WTC11 (cell line): ENCODE measurements around the gene FRMD4A.

ENCODE experiments used
- ATF1 ChIP-seq: sonication (generic); formaldehyde crosslinking; IDR thresholded peaks from 2 replicates; pipeline ENCODE4 v1.8.1; 2023; ENCODE audit warnings: mild to moderate bottlenecking, moderate library complexity, missing genetic modification reagents
- CTCF ChIP-seq: fragments of 200-600 bp; IDR thresholded peaks from 2 replicates; pipeline ENCODE4 v1.8.0; 2022; ENCODE audit warnings: antibody characterized with exemption
- E2F4 ChIP-seq: sonication (generic); formaldehyde crosslinking; IDR thresholded peaks from 2 replicates; pipeline ENCODE4 v1.8.1; 2022; ENCODE audit warnings: low read depth, mild to moderate bottlenecking, moderate library complexity, missing genetic modification reagents, borderline replicate concordance
- E2F5 ChIP-seq: sonication (generic); formaldehyde crosslinking; IDR thresholded peaks from 2 replicates; pipeline ENCODE4 v1.8.1; 2022; ENCODE audit warnings: mild to moderate bottlenecking, moderate library complexity, missing genetic modification reagents
- HMGXB4 ChIP-seq: sonication (generic); formaldehyde crosslinking; IDR thresholded peaks from 2 replicates; pipeline ENCODE4 v1.8.1; 2023; ENCODE audit warnings: mild to moderate bottlenecking, moderate library complexity, missing genetic modification reagents
- JUN ChIP-seq: sonication (generic); formaldehyde crosslinking; IDR thresholded peaks from 2 replicates; pipeline ENCODE4 v1.8.0; 2023; ENCODE audit warnings: mild to moderate bottlenecking, missing genetic modification reagents
- MAX ChIP-seq: sonication (generic); formaldehyde crosslinking; IDR thresholded peaks from 2 replicates; pipeline ENCODE4 v1.8.0; 2022; ENCODE audit warnings: mild to moderate bottlenecking, missing genetic modification reagents
- NFE2L1 ChIP-seq: sonication (generic); formaldehyde crosslinking; IDR thresholded peaks from 2 replicates; pipeline ENCODE4 v1.8.1; 2023; ENCODE audit warnings: missing genetic modification reagents
- NR2C2 ChIP-seq: sonication (generic); formaldehyde crosslinking; IDR thresholded peaks from 2 replicates; pipeline ENCODE4 v1.8.0; 2022; ENCODE audit warnings: mild to moderate bottlenecking, missing genetic modification reagents
- SP1 ChIP-seq: sonication (generic); formaldehyde crosslinking; conservative IDR thresholded peaks from 2 replicates; pipeline ENCODE4 v1.8.1; 2022; ENCODE audit warnings: missing genetic modification reagents
- STAT6 ChIP-seq: sonication (generic); formaldehyde crosslinking; conservative IDR thresholded peaks from 2 replicates; pipeline ENCODE4 v1.8.1; 2023; ENCODE audit warnings: mild to moderate bottlenecking, low read depth, missing genetic modification reagents, moderate library complexity
- TCF7 ChIP-seq: sonication (generic); formaldehyde crosslinking; IDR thresholded peaks from 2 replicates; pipeline ENCODE4 v1.8.0; 2022; ENCODE audit warnings: mild to moderate bottlenecking, low read depth, missing genetic modification reagents, moderate library complexity
- TEAD4 ChIP-seq: sonication (generic); formaldehyde crosslinking; IDR thresholded peaks from 2 replicates; pipeline ENCODE4 v1.8.0; 2022; ENCODE audit warnings: mild to moderate bottlenecking, missing genetic modification reagents

GRCh38 chr10:13767676-13768178 is 563.0 kb downstream of the FRMD4A start:
- no peak for TF ChIP-seq NFE2L1 (CRISPR knock-in tag)
- TF ChIP-seq NR2C2 (CRISPR knock-in tag): no peak
- TF ChIP-seq CTCF: no peak
- no peak for TF ChIP-seq MAX (CRISPR knock-in tag)
- no peak for TF ChIP-seq E2F5 (CRISPR knock-in tag)
- no peak for TF ChIP-seq TCF7
- no peak for TF ChIP-seq ATF1 (CRISPR knock-in tag)
- no peak for TF ChIP-seq TEAD4
- TF ChIP-seq STAT6 (CRISPR knock-in tag): no peak
- TF ChIP-seq HMGXB4 (CRISPR knock-in tag): no peak
- TF ChIP-seq SP1 (CRISPR knock-in tag): no peak
- no peak for TF ChIP-seq E2F4
- no peak for TF ChIP-seq JUN (CRISPR knock-in tag)
